Kasumi-1 (cell line): Measurements from ENCODE around the gene DENND1B.
A peak's percentile ranks its signal among the peaks of the same experiment; 100 is the strongest.

Experiments used
- DNase-seq, 2 experiments: peaks; one replicate each; lab custom pipeline; 2025; lab: John Stamatoyannopoulos, UW

DENND1B gene

DNA sequence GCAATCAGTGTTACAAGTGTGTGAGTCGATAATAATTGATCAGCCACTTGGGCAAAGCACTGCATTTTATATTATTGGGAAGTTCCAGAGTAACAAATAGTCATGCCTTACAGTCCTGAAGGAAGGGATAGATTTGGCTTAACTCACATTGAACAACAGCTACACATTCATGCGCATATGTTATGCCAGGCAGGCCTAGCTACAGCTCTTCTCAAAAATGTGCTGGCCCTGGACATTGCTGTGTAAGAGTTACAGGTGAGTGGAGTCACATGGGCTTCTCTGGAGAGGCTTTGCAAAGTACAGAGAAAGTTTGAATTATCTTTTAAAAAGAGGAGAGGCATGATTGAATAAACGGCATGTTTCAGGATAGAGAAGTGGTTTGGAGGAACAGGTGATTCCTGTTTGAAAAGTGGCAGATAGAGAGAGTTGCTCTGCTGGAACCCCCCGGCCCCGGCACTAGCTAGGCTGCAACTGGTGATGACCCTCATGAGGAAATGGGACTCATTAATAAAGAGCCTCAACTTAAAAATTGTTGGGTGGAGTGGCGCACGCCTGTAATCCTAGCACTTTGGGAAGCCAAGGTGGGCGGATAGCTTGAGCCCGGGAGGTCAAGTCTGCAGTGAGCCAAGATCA lies 306.6 kb downstream of the DENND1B start:
- DNase-seq = peak; percentile 14 to 15

DNA sequence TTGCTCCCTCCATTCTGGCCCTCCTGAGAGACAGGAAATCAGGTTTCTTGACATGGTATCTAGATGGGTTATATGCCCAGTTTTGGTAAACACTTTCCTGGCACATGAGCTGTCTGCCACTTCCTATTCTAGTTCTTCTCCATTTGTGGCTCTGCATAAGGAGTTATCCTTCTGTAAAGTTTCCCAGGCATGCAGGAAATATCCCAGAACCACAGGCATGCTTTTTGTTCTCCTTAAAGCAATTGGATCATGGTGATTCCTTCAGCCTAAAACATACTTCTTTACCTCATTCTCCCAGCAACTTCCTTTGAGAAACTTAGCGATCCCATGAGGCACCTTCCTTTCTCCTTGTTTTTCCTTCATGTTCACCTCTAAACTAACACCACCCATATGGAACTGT lies 307.4 kb downstream of the DENND1B start:
- DNase-seq = peak in 1 of 2 experiments; percentile 19

DNA sequence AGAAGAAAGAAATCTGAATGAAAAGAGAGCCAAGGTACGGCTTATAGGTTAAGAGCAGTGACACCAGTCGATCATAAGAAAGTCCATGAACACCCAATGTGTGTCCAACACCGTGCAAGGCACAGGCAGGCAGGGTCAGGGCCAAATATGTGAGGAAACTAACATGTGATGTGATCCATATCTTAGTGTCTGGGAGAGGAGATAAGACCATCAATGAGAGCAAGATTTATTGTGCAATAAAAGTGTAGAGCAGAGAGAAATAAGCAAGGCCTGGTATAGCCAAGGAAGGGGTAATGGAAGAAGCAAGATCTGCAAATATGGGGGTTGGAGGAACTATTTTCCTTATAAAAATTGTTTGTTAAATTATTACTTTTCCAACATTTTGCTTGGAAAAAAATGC lies 308.5 kb downstream of the DENND1B start:
- no peak for DNase-seq

DNA sequence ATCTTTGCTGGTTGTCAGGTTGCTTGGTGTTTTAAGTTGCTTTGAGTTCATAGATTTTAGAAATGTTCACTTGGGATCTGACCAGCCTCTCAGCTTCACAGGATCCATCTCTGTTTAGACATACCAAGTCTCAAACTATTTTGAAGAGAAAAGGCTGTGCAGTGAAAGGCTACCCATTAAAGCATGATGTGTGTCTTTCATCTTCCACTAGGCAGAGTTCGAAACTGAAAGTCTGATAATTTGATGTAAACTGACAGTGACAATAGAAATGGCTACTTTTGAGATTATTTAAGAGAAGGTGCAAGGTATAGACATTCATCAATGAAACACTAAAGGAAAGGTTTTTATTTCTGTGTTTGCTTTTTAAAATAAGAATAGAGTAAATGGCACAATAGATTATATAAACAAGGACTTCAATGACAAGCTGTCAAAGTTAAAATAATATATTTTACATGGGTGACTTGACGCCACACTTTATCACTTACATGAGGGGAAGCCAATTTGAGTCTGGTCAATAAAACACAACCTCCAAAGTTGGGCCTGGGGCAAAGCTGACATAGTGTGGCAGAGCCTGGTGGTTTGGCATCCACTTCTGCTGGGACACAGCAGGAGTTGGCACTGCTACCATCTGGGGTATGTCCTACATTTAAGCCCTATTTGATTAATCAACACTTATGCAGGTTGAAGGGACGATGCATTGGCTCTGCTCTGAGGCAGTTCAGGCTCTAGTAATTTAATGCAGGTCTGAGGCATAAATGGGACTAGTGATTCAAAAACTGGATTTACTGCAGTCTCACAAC lies 309.6 kb downstream of the DENND1B start:
- no peak for DNase-seq

DNA sequence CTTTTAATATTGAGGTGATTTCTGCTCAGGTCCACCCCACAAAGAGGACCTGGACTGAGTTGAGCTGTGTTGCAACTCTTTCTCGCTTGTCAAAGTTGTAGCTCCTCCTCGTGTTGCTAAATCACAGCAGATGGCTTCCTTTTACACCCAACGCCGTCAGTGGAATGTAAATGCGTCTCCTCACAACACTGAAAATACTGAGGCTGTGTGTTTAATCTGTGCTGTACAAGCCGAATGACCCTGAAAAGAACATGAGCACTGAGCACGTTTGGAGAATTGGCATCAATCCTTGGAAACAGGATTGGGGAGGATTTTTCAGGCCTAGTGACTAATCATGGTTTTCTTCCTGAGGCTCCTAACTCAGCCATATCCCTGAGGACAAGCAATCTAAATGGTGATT lies 311.2 kb downstream of the DENND1B start:
- DNase-seq = no peak

DNA sequence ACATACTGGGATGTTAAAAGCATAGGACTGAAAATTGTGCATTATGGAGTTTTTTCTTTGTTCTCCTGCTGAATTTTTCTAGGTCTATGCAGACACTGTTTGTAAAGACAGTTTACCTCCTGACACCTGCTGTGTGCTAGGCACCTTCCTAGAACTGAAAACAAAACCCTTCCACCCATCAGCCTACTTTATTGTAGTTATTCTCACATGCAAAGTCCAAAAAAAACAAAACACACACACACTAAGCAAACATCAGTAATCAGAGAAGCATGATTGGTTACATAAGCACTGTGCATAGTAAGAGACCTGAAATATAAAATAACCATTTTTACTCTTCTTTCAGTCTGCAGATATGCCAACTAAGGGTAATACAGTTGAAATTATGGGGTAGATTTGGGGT lies 312.1 kb downstream of the DENND1B start:
- DNase-seq = no peak

DNA sequence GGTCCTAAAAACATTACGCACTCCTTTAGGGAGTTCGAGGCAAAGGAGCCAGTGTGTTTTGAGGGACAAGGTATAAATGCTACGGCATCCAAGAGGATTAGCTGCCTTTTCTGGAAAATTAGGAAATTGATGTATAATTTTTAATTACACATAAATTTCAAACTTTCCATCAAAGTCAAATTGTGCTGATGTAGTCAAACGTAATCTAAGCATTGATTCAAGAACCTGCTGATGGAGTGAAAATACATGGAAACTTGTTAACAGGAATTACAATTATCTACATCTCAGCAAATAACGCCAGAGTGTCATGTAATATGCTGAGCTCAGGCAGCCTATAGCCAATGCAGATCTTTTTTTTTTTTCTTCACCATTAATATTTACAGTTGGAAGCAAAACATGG lies 312.7 kb downstream of the DENND1B start:
- no peak for DNase-seq
